ENCODE data around the gene CPM. TPM values are rescaled to one million over a fixed set of nuclear protein-coding genes. Genes with fewer than 3 reads are reported as not detected.

CPM gene
- total RNA-seq, 5 donors from 2014 or later (not counting 1 experiment from before 2014, with no cell fraction given) = 1.6 to 2.7 (median 2.1) TPM

GRCh38 chr12:68930178-68930577, 2.8 kb downstream of the CPM start:
- H3K27ac ChIP-seq (ENCODE audit: low read length) = no peak overlapping the region
- no peaks in the 10 kb centered on the region for H3K36me3 Mint-ChIP-seq
- no peak for ATAC-seq (replicated peaks in 1 of 4)
- no peaks in the 10 kb centered on the region for H3K9me3 ChIP-seq
- H3K4me3 Mint-ChIP-seq = no peak overlapping the region
- H3K4me1 ChIP-seq (ENCODE audit: control insufficient read depth in 1 of 2, extremely low read depth in 1 of 2, insufficient read depth in 2 of 2, low read length in 2 of 2) = peaks cover 6 to 8% of the 10 kb centered on the region in 2 experiments
- WGBS (ENCODE audit: insufficient coverage) = 100% methylated on average over 3 of the region's 6 CpGs
- ChIA-PET POLR2A (no interaction called here), CTCF (no interaction called here)
- no peak for DNase-seq
- no peaks in the 10 kb centered on the region for H3K36me3 ChIP-seq (ENCODE audit: control insufficient read depth in 2 of 2, extremely low read depth in 1 of 2, insufficient read depth in 1 of 2, low read length in 1 of 2)
- H3K27me3 ChIP-seq (replicated peaks in 1 of 2; ENCODE audit: control insufficient read depth in 2 of 2, extremely low read depth in 1 of 2, insufficient read depth in 2 of 2, low read length in 1 of 2) = peaks cover 4 to 16% of the 10 kb centered on the region in 2 experiments
- no peak overlapping the region for H3K27ac Mint-ChIP-seq
- no peaks in the 10 kb centered on the region for H3K9me3 Mint-ChIP-seq
- H3K27me3 Mint-ChIP-seq = peaks cover 6 to 14% of the 10 kb centered on the region in 2 donors
- peaks cover 7 to 11% (median 8%) of the 10 kb centered on the region in 3 donors for H3K4me1 Mint-ChIP-seq
- H3K4me3 ChIP-seq (ENCODE audit: control insufficient read depth in 1 of 2, extremely low read depth in 1 of 2, low read length in 1 of 2) = no peak overlapping the region

DNA sequence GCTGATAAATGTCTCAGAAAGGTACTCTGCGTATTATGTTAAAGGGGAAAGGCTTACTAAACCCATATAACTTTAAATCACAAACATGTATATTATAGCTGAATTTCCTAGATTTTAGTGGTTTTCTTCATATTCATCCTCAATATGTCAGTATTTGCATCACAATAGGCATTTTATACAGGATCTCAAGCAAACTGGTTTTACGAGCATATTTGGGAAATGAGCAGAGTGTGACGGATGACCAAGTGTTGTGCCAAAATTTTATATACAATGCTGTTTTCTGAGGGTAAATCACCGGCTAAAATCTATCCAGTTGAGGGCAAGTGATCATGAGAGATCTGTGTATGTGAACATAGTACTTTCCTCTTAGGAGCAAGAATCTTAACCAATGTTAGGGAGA, 8.4 kb downstream of the CPM start:
- ChIA-PET CTCF (interaction anchor here in 1 of 2 donors (0.5 kb wide), 1 partner anchor 147 kb away, joined by 3 read pairs; no protein-coding TSS in a partner anchor), POLR2A (interaction anchor here in 1 of 2 donors (0.5 kb wide), 1 partner anchor 94 kb away, joined by 4 read pairs; no protein-coding TSS in a partner anchor)
- no peak for DNase-seq
- no peaks in the 10 kb centered on the region for H3K9me3 Mint-ChIP-seq
- H3K4me3 Mint-ChIP-seq = no peak overlapping the region
- no peak overlapping the region for H3K27ac Mint-ChIP-seq
- Histone ChIP-seq H3K27me3 (replicated peaks in 1 of 2; ENCODE audit: control insufficient read depth in 2 of 2, extremely low read depth in 1 of 2, insufficient read depth in 2 of 2, low read length in 1 of 2) (peaks cover 0 to 5% of the 10 kb centered on the region in 2 experiments), H3K36me3 (ENCODE audit: control insufficient read depth in 2 of 2, extremely low read depth in 1 of 2, insufficient read depth in 1 of 2, low read length in 1 of 2) (no peaks in the 10 kb centered on the region), H3K4me1 (ENCODE audit: control insufficient read depth in 1 of 2, extremely low read depth in 1 of 2, insufficient read depth in 2 of 2, low read length in 2 of 2) (no peaks in the 10 kb centered on the region), H3K9me3 (no peaks in the 10 kb centered on the region), H3K4me3 (ENCODE audit: control insufficient read depth in 1 of 2, extremely low read depth in 1 of 2, low read length in 1 of 2) (no peak overlapping the region), H3K27ac (ENCODE audit: low read length) (no peak overlapping the region)
- ATAC-seq (replicated peaks in 1 of 4) = no peak
- H3K27me3 Mint-ChIP-seq = no peaks in the 10 kb centered on the region
- 94% methylated on average over 2 of the region's 4 CpGs for WGBS (ENCODE audit: insufficient coverage)
- H3K4me1 Mint-ChIP-seq = no peaks in the 10 kb centered on the region
- H3K36me3 Mint-ChIP-seq = no peaks in the 10 kb centered on the region

DNA sequence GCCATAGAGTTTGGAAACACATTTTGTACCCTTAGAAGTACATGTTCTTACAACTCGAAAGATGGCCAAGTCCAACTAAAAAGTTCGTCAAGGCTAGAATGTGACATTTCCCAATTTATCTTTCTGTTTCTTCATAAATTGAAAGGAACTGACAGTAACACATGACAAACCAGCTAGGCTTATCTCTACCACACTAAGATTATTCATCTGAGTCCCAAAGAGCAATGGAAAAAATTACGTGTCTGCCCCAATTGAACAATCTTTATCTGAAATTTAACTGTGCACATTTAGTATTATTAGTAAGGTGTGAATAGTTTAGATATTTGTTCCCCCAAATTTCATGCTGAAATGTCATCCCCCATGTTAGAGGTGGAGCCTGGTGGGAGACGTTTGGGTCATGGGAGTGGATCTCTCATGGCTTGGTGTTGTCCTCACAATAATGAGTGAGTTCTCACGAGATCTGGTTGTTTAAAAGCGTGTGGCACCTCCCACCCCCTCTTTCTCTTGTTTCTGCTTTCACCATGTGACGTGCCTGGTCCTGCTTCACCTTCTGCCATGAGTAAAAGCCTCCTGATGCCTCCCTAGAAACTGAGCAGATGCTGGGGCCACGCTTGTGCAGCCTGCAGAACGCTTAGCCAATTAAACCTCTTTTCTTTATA, 13.3 kb downstream of the CPM start:
- H3K4me3 Mint-ChIP-seq = no peak overlapping the region
- H3K9me3 Mint-ChIP-seq = no peaks in the 10 kb centered on the region
- H3K36me3 Mint-ChIP-seq = no peaks in the 10 kb centered on the region
- ATAC-seq (replicated peaks in 1 of 4) (no peak), DNase-seq (no peak)
- H3K27ac Mint-ChIP-seq = no peak overlapping the region
- ChIA-PET CTCF (interaction anchor here in 1 of 2 donors (0.7 kb wide), 1 partner anchor 28 kb away, joined by 3 read pairs; no protein-coding TSS in a partner anchor), POLR2A (no interaction called here)
- Histone ChIP-seq H3K4me1 (ENCODE audit: control insufficient read depth in 1 of 2, extremely low read depth in 1 of 2, insufficient read depth in 2 of 2, low read length in 2 of 2) (no peaks in the 10 kb centered on the region), H3K9me3 (no peaks in the 10 kb centered on the region), H3K27me3 (replicated peaks in 1 of 2; ENCODE audit: control insufficient read depth in 2 of 2, extremely low read depth in 1 of 2, insufficient read depth in 2 of 2, low read length in 1 of 2) (peaks cover 0 to 5% of the 10 kb centered on the region in 2 experiments), H3K36me3 (ENCODE audit: control insufficient read depth in 2 of 2, extremely low read depth in 1 of 2, insufficient read depth in 1 of 2, low read length in 1 of 2) (no peaks in the 10 kb centered on the region), H3K27ac (ENCODE audit: low read length) (no peak overlapping the region), H3K4me3 (ENCODE audit: control insufficient read depth in 1 of 2, extremely low read depth in 1 of 2, low read length in 1 of 2) (no peak overlapping the region)
- 71% methylated on average over 5 of the region's 9 CpGs for WGBS (ENCODE audit: insufficient coverage)
- H3K27me3 Mint-ChIP-seq = no peaks in the 10 kb centered on the region
- H3K4me1 Mint-ChIP-seq = peaks cover 0 to 6% (median 3%) of the 10 kb centered on the region in 3 donors

DNA sequence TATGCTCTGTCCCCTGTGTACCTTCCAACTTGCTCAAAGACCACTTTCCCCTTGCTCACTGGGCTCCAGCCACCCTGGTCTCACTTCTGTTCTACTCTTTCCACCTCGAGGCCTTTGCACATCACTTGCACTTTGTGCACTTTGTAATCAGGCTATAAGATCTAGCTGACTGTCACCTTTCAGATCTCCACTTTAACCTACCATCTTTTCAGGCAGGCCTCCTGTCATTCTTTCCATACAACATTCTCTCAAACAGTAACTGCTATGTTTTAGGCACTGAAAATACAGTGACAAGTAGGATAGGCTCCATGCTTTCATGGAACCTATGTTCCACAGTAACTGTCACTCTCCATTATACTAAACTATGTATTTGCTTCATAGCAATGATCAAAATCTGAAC, 14.0 kb downstream of the CPM start:
- no peaks in the 10 kb centered on the region for H3K9me3 ChIP-seq
- no peaks in the 10 kb centered on the region for H3K4me1 ChIP-seq (ENCODE audit: control insufficient read depth in 1 of 2, extremely low read depth in 1 of 2, insufficient read depth in 2 of 2, low read length in 2 of 2)
- Mint-ChIP-seq H3K27ac (no peak overlapping the region), H3K9me3 (no peaks in the 10 kb centered on the region), H3K4me3 (no peak overlapping the region), H3K36me3 (no peaks in the 10 kb centered on the region), H3K4me1 (peaks cover 2 to 6% (median 5%) of the 10 kb centered on the region in 3 donors), H3K27me3 (no peaks in the 10 kb centered on the region)
- ATAC-seq (replicated peaks in 1 of 4) (no peak), DNase-seq (no peak)
- 8% methylated on average over 1 of the region's 1 CpG for WGBS (ENCODE audit: insufficient coverage)
- no peak overlapping the region for H3K27ac ChIP-seq (ENCODE audit: low read length)
- ChIA-PET POLR2A (no interaction called here), CTCF (interaction anchor here in 1 of 2 donors (0.7 kb wide), 1 partner anchor 27 kb away, joined by 3 read pairs; no protein-coding TSS in a partner anchor)
- H3K4me3 ChIP-seq (ENCODE audit: control insufficient read depth in 1 of 2, extremely low read depth in 1 of 2, low read length in 1 of 2) = no peak overlapping the region
- peaks cover 0 to 2% of the 10 kb centered on the region in 2 experiments for H3K27me3 ChIP-seq (replicated peaks in 1 of 2; ENCODE audit: control insufficient read depth in 2 of 2, extremely low read depth in 1 of 2, insufficient read depth in 2 of 2, low read length in 1 of 2)
- no peaks in the 10 kb centered on the region for H3K36me3 ChIP-seq (ENCODE audit: control insufficient read depth in 2 of 2, extremely low read depth in 1 of 2, insufficient read depth in 1 of 2, low read length in 1 of 2)

DNA sequence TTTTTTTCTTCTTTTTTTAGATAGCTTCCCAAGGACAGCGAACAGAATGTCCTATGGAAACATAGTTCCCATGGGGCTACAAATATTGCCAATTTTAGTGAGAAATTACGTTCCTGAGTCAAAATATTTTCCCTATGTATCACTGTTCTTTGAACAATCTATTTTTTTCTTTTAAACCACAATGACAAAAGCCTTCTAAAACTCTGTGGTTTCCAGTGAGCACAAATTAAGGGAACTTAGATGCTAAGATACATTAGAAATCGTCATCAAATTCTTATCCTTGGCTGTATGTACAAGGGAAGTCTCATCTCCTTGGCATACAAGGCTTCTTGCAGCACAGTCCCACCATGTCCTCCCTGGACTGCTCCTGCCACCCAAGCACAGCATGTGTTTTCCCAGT, 17.9 kb downstream of the CPM start:
- H3K9me3 ChIP-seq = no peaks in the 10 kb centered on the region
- no peak overlapping the region for H3K4me3 Mint-ChIP-seq
- no peak overlapping the region for H3K27ac ChIP-seq (ENCODE audit: low read length)
- H3K4me3 ChIP-seq (ENCODE audit: control insufficient read depth in 1 of 2, extremely low read depth in 1 of 2, low read length in 1 of 2) = no peak overlapping the region
- DNase-seq (no peak), ATAC-seq (replicated peaks in 1 of 4) (no peak)
- WGBS (ENCODE audit: insufficient coverage) = no CpG with 5 or more reads among the region's 3 CpGs
- H3K4me1 Mint-ChIP-seq = peaks cover 2 to 6% (median 5%) of the 10 kb centered on the region in 3 donors
- no peaks in the 10 kb centered on the region for H3K9me3 Mint-ChIP-seq
- no peaks in the 10 kb centered on the region for H3K4me1 ChIP-seq (ENCODE audit: control insufficient read depth in 1 of 2, extremely low read depth in 1 of 2, insufficient read depth in 2 of 2, low read length in 2 of 2)
- no peaks in the 10 kb centered on the region for H3K27me3 ChIP-seq (replicated peaks in 1 of 2; ENCODE audit: control insufficient read depth in 2 of 2, extremely low read depth in 1 of 2, insufficient read depth in 2 of 2, low read length in 1 of 2)
- H3K27ac Mint-ChIP-seq = no peak overlapping the region
- H3K36me3 ChIP-seq (ENCODE audit: control insufficient read depth in 2 of 2, extremely low read depth in 1 of 2, insufficient read depth in 1 of 2, low read length in 1 of 2) = no peaks in the 10 kb centered on the region
- H3K27me3 Mint-ChIP-seq = no peaks in the 10 kb centered on the region
- H3K36me3 Mint-ChIP-seq = no peaks in the 10 kb centered on the region
- ChIA-PET CTCF (interaction anchor here (0.5 to 0.7 kb wide), 2 partner anchors 12 to 212 kb away, joined by 3 read pairs; no protein-coding TSS in a partner anchor), POLR2A (no interaction called here)

- POLR2A ChIA-PET = no interaction called here
- CTCF ChIA-PET = no interaction called here
- Mint-ChIP-seq H3K27me3 (no peaks in the 10 kb centered on the region), H3K36me3 (no peaks in the 10 kb centered on the region), H3K4me3 (no peak overlapping the region), H3K27ac (no peak overlapping the region), H3K4me1 (peaks cover 2 to 6% (median 5%) of the 10 kb centered on the region in 3 donors), H3K9me3 (no peaks in the 10 kb centered on the region)
- no CpG with 5 or more reads among the region's 4 CpGs for WGBS (ENCODE audit: insufficient coverage)
- no peak for DNase-seq
- Histone ChIP-seq H3K27me3 (replicated peaks in 1 of 2; ENCODE audit: control insufficient read depth in 2 of 2, extremely low read depth in 1 of 2, insufficient read depth in 2 of 2, low read length in 1 of 2) (no peaks in the 10 kb centered on the region), H3K4me3 (ENCODE audit: control insufficient read depth in 1 of 2, extremely low read depth in 1 of 2, low read length in 1 of 2) (no peak overlapping the region), H3K9me3 (no peaks in the 10 kb centered on the region), H3K4me1 (ENCODE audit: control insufficient read depth in 1 of 2, extremely low read depth in 1 of 2, insufficient read depth in 2 of 2, low read length in 2 of 2) (no peaks in the 10 kb centered on the region), H3K27ac (ENCODE audit: low read length) (no peak overlapping the region), H3K36me3 (ENCODE audit: control insufficient read depth in 2 of 2, extremely low read depth in 1 of 2, insufficient read depth in 1 of 2, low read length in 1 of 2) (no peaks in the 10 kb centered on the region)
- ATAC-seq (replicated peaks in 1 of 4) = no peak
Measured at GRCh38 chr12:68913682-68914081, 19.3 kb downstream of the CPM start.
